Activated naive CD8-positive, alpha-beta T cell treated with anti-CD3 and anti-CD28 coated beads, Interleukin-2, amount 10 ng/mL, durations not matched to agents 7 days and 5 days (primary cell): ENCODE measurements around the gene COX14. TPM values are rescaled to one million over a fixed set of nuclear protein-coding genes. Genes with fewer than 3 reads are reported as not detected.
"Not testable (repeated sequence)": the region's sequence is repeated elsewhere in the genome, so short reads cannot be mapped to it uniquely, and the experiment has no call there.

Experiments used
- ATAC-seq: fragments of 150-1000 bp; cut with Tn5 transposase; one replicate; pipeline ENCODE4 v1.10.0; 2021; ENCODE audit warnings: low read depth, moderate library complexity
- POLR2A ChIA-PET: fragments of 350-600 bp; sonication (Branson Sonifier 250); formaldehyde crosslinking; loops from one replicate; lab custom pipeline; 2021; ENCODE audit warnings: antibody characterized with exemption; lab: Charles Lee
- DNase-seq: peaks from one replicate; pipeline ENCODE4 v3.0.0; 2021
- H3K27ac Mint-ChIP-seq: one replicate; pipeline ENCODE4 v1.8.0; 2022; ENCODE audit warnings: mild to moderate bottlenecking, mixed read lengths
- H3K27me3 Mint-ChIP-seq: one replicate; pipeline ENCODE4 v1.8.0; 2022; ENCODE audit warnings: mild to moderate bottlenecking, moderate library complexity, mixed read lengths
- H3K36me3 Mint-ChIP-seq: one replicate; pipeline ENCODE4 v1.8.0; 2021; ENCODE audit warnings: mild to moderate bottlenecking, mixed read lengths
- H3K4me1 Mint-ChIP-seq: one replicate; pipeline ENCODE4 v1.8.0; 2021; ENCODE audit warnings: mixed read lengths
- H3K4me3 Mint-ChIP-seq: one replicate; pipeline ENCODE4 v1.8.0; 2022; ENCODE audit warnings: mild to moderate bottlenecking, moderate library complexity, mixed read lengths
- H3K9me3 Mint-ChIP-seq: one replicate; pipeline ENCODE4 v1.8.0; 2021; ENCODE audit warnings: mixed read lengths
- total RNA-seq, 2 experiments: library from RNA; stranded (reverse); gene quantifications; one replicate each; pipeline ENCODE4 v1.2.3, GENCODE V29; 2021

The COX14 gene
- total RNA-seq, 2 experiments from 2014 or later = 47.5 to 54.2 TPM

- H3K27me3 Mint-ChIP-seq, DNase-seq, H3K27ac Mint-ChIP-seq, H3K9me3 Mint-ChIP-seq, H3K4me1 Mint-ChIP-seq, H3K4me3 Mint-ChIP-seq, ATAC-seq, POLR2A ChIA-PET: not testable (repeated sequence)
- peaks cover 15% of the 10 kb centered on the region for H3K36me3 Mint-ChIP-seq
Measured at GRCh38 chr12:50154947-50155346, 42.9 kb downstream of the COX14 start.

DNA sequence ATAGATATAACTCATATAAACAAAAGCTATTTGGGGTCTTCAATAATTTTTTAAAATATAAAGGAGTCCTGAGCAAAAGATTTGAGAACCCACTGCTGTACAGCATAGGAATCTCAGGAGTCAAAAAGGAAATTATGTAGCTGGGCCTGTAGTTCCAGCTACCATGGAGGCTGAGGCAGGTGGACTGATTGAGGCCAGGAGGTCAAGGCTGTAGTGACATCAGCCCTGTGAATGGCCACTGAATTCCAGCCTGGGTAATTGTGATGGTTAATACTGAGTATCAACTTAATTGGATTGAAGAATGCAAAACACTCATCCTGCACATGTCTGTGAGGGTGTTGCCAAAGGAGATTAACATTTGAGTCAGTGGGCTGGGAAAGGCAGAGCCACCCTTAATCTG, 44.6 kb downstream of the COX14 start:
- Mint-ChIP-seq H3K36me3 (peaks cover 19% of the 10 kb centered on the region), H3K9me3 (no peaks in the 10 kb centered on the region), H3K4me1 (peaks cover 2% of the 10 kb centered on the region), H3K27me3 (no peaks in the 10 kb centered on the region), H3K27ac (no peak overlapping the region), H3K4me3 (no peak overlapping the region)
- ATAC-seq (no peak), DNase-seq (no peak)
- POLR2A ChIA-PET = interaction anchor here (1.5 kb wide), 1 partner anchor 10 kb away, joined by 4 read pairs; the partner anchor contains the start of gene CERS5

DNA sequence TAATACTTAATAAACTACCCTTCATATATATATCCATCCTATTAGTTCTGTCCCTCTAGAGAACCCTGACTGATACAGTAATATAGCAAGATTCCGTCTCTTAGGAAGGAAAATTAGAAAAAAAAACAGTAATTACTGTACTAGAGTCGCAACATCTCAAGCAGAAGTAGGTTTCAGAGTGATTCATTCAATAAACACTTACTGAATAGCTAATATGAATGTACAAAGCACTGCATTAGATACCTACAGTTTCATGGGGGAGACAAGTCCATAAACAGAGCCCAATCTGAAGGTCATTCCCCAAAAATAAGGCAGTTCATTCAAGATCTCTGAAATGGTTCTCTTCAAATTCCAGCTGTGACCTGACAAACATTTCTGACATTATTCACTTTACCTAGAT, 45.2 kb downstream of the COX14 start:
- Mint-ChIP-seq H3K27ac (no peak overlapping the region), H3K27me3 (no peaks in the 10 kb centered on the region), H3K4me1 (peaks cover 2% of the 10 kb centered on the region), H3K36me3 (peaks cover 19% of the 10 kb centered on the region), H3K4me3 (no peak overlapping the region), H3K9me3 (no peaks in the 10 kb centered on the region)
- ATAC-seq (no peak), DNase-seq (no peak)
- POLR2A ChIA-PET = interaction anchor here (0.7 to 1.5 kb wide), 2 partner anchors 10 to 835 kb away, joined by 4 read pairs; partner anchors contain the start of gene CERS5

DNA sequence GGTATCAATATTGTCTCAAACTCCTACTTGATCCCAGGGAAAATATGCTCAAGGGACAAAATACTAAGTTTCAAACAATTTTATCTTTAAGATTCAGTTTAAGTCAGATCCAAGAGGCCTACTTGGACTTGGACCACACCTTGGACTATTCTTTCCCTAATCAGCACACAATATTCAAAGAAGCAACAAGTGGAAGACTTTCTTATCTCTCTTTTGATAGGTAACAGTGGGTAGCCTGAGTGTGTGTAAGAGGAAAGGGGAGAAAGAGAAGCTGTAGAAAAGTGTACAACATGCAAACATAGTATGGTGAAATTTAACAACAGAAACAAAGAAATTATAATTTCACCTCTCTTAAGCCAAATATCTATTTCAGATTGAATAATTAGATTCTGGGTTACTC, 48.6 kb downstream of the COX14 start:
- POLR2A ChIA-PET = no interaction called here
- Mint-ChIP-seq H3K4me3 (no peak overlapping the region), H3K36me3 (peaks cover 18% of the 10 kb centered on the region), H3K27me3 (no peaks in the 10 kb centered on the region), H3K4me1 (peaks cover 8% of the 10 kb centered on the region), H3K9me3 (no peaks in the 10 kb centered on the region), H3K27ac (no peak overlapping the region)
- ATAC-seq (no peak), DNase-seq (no peak)

DNA sequence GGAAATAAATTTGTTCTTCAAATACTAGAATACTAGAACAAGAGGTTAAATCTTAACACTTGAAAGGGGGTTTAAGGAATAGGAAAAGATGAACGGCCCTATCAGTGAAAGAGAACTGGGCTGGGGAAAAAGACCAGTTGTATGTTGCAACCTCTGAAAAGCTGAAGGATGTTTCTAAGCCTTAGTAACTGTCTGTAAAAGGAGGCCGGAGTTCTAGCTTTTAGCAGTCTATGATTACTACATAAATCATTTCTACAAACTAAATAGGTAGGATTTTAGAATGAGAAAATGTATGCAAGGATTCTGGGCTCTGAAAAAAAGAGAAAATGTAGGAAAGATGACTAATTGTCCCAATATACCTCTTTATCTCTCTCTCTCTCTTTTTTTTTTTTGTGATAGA, 50.2 kb downstream of the COX14 start:
- POLR2A ChIA-PET = interaction anchor here (0.7 kb wide), 1 partner anchor 81 kb away, joined by 3 read pairs; no protein-coding TSS in a partner anchor
- no peak overlapping the region for H3K27ac Mint-ChIP-seq
- DNase-seq (no peak), ATAC-seq (no peak)
- no peaks in the 10 kb centered on the region for H3K27me3 Mint-ChIP-seq
- H3K9me3 Mint-ChIP-seq = no peaks in the 10 kb centered on the region
- H3K4me1 Mint-ChIP-seq = peaks cover 13% of the 10 kb centered on the region
- peaks cover 21% of the 10 kb centered on the region for H3K36me3 Mint-ChIP-seq
- H3K4me3 Mint-ChIP-seq = no peak overlapping the region

DNA sequence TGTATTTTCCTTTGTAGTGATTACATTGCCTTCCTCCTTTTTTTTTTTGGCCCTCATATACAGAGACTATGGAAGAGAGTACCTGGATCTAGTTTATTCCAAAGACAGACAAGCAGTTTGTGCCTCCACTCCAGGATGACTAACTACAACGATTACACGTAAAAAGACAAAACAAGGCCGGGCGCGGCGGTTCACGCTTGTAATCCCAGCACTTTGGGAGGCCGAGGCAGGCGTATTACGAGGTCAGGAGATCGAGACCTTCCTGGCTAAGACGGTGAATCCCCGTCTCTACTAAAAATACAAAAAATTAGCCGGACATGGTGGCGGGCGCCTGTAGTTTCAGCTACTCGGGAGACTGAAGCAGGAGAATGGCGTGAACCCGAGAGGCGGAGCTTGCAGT, 52.9 kb downstream of the COX14 start:
- H3K4me3 Mint-ChIP-seq = peak overlapping the region; percentile 4
- DNase-seq (no peak), ATAC-seq (no peak)
- H3K36me3 Mint-ChIP-seq = peaks cover 12% of the 10 kb centered on the region
- H3K9me3 Mint-ChIP-seq = no peaks in the 10 kb centered on the region
- peaks cover 11% of the 10 kb centered on the region for H3K4me1 Mint-ChIP-seq
- H3K27me3 Mint-ChIP-seq = no peaks in the 10 kb centered on the region
- POLR2A ChIA-PET = interaction anchor here (0.7 to 3.4 kb wide), 4 partner anchors 31 to 910 kb away, joined by 3 to 42 read pairs (median 6); partner anchors contain the start of gene COX14
- no peak overlapping the region for H3K27ac Mint-ChIP-seq

DNA sequence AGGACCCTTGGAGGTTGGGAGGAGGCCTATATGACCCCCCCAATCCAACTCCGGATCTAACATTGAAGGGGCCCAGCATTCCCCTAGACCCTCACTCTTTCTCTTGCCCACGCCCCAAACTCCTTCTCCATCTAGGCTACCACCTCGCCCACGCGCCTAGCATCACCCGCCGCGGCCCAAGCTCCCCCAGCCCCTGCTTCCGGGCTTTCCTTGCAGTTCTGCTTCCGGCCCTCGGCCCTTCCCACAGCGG, 54.7 kb downstream of the COX14 start:
- Mint-ChIP-seq H3K4me1 (peaks cover 11% of the 10 kb centered on the region), H3K4me3 (peak overlapping the region; percentile 97), H3K9me3 (no peaks in the 10 kb centered on the region), H3K27ac (peak overlapping the region; percentile 95), H3K27me3 (no peaks in the 10 kb centered on the region), H3K36me3 (peaks cover 7% of the 10 kb centered on the region)
- POLR2A ChIA-PET = interaction anchor here (0.6 to 3.4 kb wide), 16 partner anchors 10 to 222 kb away, joined by 3 to 42 read pairs (median 5); partner anchors contain the start of genes COX14, RACGAP1 and SMARCD1
- peak; percentile 23 for ATAC-seq
- DNase-seq = no peak

DNA sequence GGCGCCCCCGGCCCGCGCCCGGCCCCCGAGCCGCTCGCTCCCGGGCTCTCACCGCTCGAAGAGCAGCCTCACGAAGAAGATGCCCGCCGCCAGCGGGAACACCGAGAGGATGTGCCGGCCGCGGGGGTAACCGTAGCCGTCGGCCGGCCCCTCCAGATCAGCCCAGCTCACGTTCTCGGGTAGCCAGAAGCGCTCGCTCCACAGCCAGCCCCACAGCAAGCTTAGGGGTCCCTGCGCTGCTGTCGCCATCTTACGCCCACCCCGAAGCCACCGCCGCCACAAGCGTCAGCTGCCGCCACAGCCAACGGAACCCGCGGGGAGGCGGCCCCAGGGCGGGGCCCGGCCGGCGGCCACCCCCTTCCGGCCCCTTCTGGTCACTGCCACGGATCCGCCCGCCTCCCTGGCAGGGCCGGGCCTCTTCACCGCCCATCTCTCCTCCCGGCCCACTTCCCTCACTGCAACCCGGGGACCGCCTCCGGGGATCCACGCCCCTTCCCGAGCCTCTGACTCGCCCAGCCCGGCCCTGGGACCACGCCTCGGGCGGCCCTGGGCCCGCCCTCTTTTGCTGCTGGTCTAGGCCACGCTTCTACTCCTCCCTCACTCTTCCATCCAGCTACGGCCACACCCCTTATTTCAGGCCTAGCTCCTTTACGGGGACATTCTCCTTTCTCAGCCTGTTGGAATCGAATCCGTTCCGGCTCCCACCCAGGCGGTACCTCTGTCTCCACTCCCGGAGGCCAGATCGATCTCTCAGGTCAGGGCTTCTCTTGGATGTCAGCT, 55.2 kb downstream of the COX14 start, which contains the start of gene CERS5:
Gene CERS5, minus strand, starts transcription at position 321 of the 780 bp plus-strand sequence. Its CDS starts 72 bp downstream, at position 249.
- DNase-seq (peak; percentile 97), ATAC-seq (peak; percentile 98)
- Mint-ChIP-seq H3K9me3 (no peaks in the 10 kb centered on the region), H3K27me3 (no peaks in the 10 kb centered on the region), H3K4me1 (peaks cover 11% of the 10 kb centered on the region), H3K27ac (peak within 1 kb of the TSS; percentile 95), H3K36me3 (peaks cover 7% of the 10 kb centered on the region), H3K4me3 (peak within 1 kb of the TSS; percentile 97)
- POLR2A ChIA-PET = interaction anchor here (0.6 to 3.4 kb wide), 17 partner anchors 11 to 426 kb away, joined by 3 to 42 read pairs (median 5); partner anchors contain the start of genes COX14, RACGAP1, SMARCD1 and TMBIM6

Other genes with a start within 250 kb of the COX14 start
- under 1 TPM in 1 of 2 experiments, not detected in 1; 0.22 TPM for gene FAIM2, start 208.3 kb upstream of the COX14 start, total RNA-seq
- gene AQP2, start 161.5 kb upstream of the COX14 start, total RNA-seq = not detected
- gene AQP5, start 150.4 kb upstream of the COX14 start, total RNA-seq = not detected
- not detected for gene AQP6, start 139.3 kb upstream of the COX14 start, total RNA-seq
- 100 to 1,000 TPM; 132 to 135 TPM for gene RACGAP1, start 86.7 kb upstream of the COX14 start, total RNA-seq
- gene ASIC1, start 54.6 kb upstream of the COX14 start, total RNA-seq = 10 to 100 TPM; 31.3 to 33.3 TPM
- 10 to 100 TPM; 57.2 to 68.1 TPM for gene SMARCD1, start 26.9 kb upstream of the COX14 start, total RNA-seq
- gene GPD1, start 8.2 kb upstream of the COX14 start, total RNA-seq = under 1 TPM; 0.33 to 0.91 TPM
- 10 to 100 TPM; 47.1 to 53.0 TPM for gene CERS5, start 55.1 kb downstream of the COX14 start, total RNA-seq
- gene LIMA1, start 171.3 kb downstream of the COX14 start, total RNA-seq = 10 to 100 TPM; 11.3 to 13.6 TPM